Stomach smooth muscle (tissue), 2 donors: ENCODE results near the gene UBE2E1.

ENCODE experiments used
- H3K27ac ChIP-seq: one replicate; pipeline ENCODE4 v1.7.0; 2013; ENCODE audit warnings: mild to moderate bottlenecking, low read length, inconsistent platforms
- H3K27me3 ChIP-seq, 2 donors: one replicate each; pipeline ENCODE4 v1.7.0; 2013; ENCODE audit warnings: low read length in 2 of 2; ENCODE audit not compliant: insufficient read depth in 2 of 2, control insufficient read depth in 1 of 2
- H3K36me3 ChIP-seq, 2 donors: one replicate each; pipeline ENCODE4 v1.7.0; 2013; ENCODE audit warnings: low read length in 2 of 2; ENCODE audit not compliant: control insufficient read depth in 2 of 2, insufficient read depth in 2 of 2
- H3K4me1 ChIP-seq: one replicate; pipeline ENCODE4 v1.7.0; 2013; ENCODE audit warnings: low read length; ENCODE audit not compliant: control insufficient read depth, insufficient read depth
- H3K4me3 ChIP-seq, 2 donors: one replicate each; pipeline ENCODE4 v1.7.0; 2013; ENCODE audit warnings: low read length in 2 of 2
- H3K9ac ChIP-seq, 2 donors: one replicate each; pipeline ENCODE4 v1.7.0; 2013; ENCODE audit warnings: low read length in 2 of 2, mild to moderate bottlenecking in 1 of 2
- H3K9me3 ChIP-seq, 2 donors: one replicate each; pipeline ENCODE4 v1.7.0; 2013; ENCODE audit warnings: low read length in 2 of 2; ENCODE audit not compliant: control insufficient read depth in 2 of 2
- donor health status: healthy.
- donor health status: Pancreatic carcinoma.

UBE2E1 gene

GRCh38 chr3:23821858-23822257 lies 16.1 kb downstream of the UBE2E1 start:
- no peak overlapping the region for H3K27ac ChIP-seq
- H3K9me3 ChIP-seq: no peaks in the 10 kb centered on the region
- peaks cover 4% of the 10 kb centered on the region for H3K4me1 ChIP-seq

GRCh38 chr3:23822559-23822958 lies 16.8 kb downstream of the UBE2E1 start:
- H3K27ac ChIP-seq: no peak overlapping the region
- H3K27me3 ChIP-seq: no peaks in the 10 kb centered on the region
- no peak overlapping the region for H3K4me3 ChIP-seq
- no peaks in the 10 kb centered on the region for H3K36me3 ChIP-seq
- no peak overlapping the region for H3K9ac ChIP-seq
- no peaks in the 10 kb centered on the region for H3K9me3 ChIP-seq
- H3K4me1 ChIP-seq: peaks cover 4% of the 10 kb centered on the region

More at GRCh38 chr3:23821858-23822257, 16.1 kb downstream of the UBE2E1 start:
- no peaks in the 10 kb centered on the region for H3K36me3 ChIP-seq
- no peaks in the 10 kb centered on the region for H3K27me3 ChIP-seq
- H3K4me3 ChIP-seq: no peak overlapping the region
- H3K9ac ChIP-seq: no peak overlapping the region

GRCh38 chr3:23823620-23824019 lies 17.9 kb downstream of the UBE2E1 start:
- H3K36me3 ChIP-seq: no peaks in the 10 kb centered on the region
- H3K27me3 ChIP-seq: no peaks in the 10 kb centered on the region
- no peak overlapping the region for H3K9ac ChIP-seq
- no peak overlapping the region for H3K27ac ChIP-seq
- peaks cover 4% of the 10 kb centered on the region for H3K4me1 ChIP-seq
- peak overlapping the region in 1 of 2 donors; percentile 13 for H3K4me3 ChIP-seq
- no peaks in the 10 kb centered on the region for H3K9me3 ChIP-seq

- no peak overlapping the region for H3K9ac ChIP-seq
- H3K27me3 ChIP-seq: no peaks in the 10 kb centered on the region
- H3K27ac ChIP-seq: no peak overlapping the region
- H3K9me3 ChIP-seq: no peaks in the 10 kb centered on the region
- no peaks in the 10 kb centered on the region for H3K36me3 ChIP-seq
- H3K4me1 ChIP-seq: peaks cover 4% of the 10 kb centered on the region
- no peak overlapping the region for H3K4me3 ChIP-seq
Observed at GRCh38 chr3:23824699-23825444, 19.1 kb downstream of the UBE2E1 start.

GRCh38 chr3:23825802-23826201 lies 20.0 kb downstream of the UBE2E1 start:
- H3K9me3 ChIP-seq: no peaks in the 10 kb centered on the region
- H3K27me3 ChIP-seq: no peaks in the 10 kb centered on the region
- no peaks in the 10 kb centered on the region for H3K36me3 ChIP-seq
- peaks cover 4% of the 10 kb centered on the region for H3K4me1 ChIP-seq
- no peak overlapping the region for H3K4me3 ChIP-seq
- no peak overlapping the region for H3K27ac ChIP-seq
- H3K9ac ChIP-seq: no peak overlapping the region

- H3K36me3 ChIP-seq: no peaks in the 10 kb centered on the region
- H3K9me3 ChIP-seq: no peaks in the 10 kb centered on the region
- no peak overlapping the region for H3K9ac ChIP-seq
- no peak overlapping the region for H3K4me3 ChIP-seq
- no peak overlapping the region for H3K27ac ChIP-seq
- peaks cover 4% of the 10 kb centered on the region for H3K4me1 ChIP-seq
- H3K27me3 ChIP-seq: no peaks in the 10 kb centered on the region
Observed at GRCh38 chr3:23826382-23827064, 20.8 kb downstream of the UBE2E1 start.

- Histone ChIP-seq H3K9me3 (no peaks in the 10 kb centered on the region), H3K4me1 (peaks cover 4% of the 10 kb centered on the region), H3K27ac (no peak overlapping the region), H3K9ac (no peak overlapping the region), H3K27me3 (no peaks in the 10 kb centered on the region), H3K36me3 (no peaks in the 10 kb centered on the region), H3K4me3 (no peak overlapping the region)
Observed at GRCh38 chr3:23829242-23829934, 23.6 kb downstream of the UBE2E1 start.

GRCh38 chr3:23830869-23831484 lies 25.2 kb downstream of the UBE2E1 start:
- Histone ChIP-seq H3K27me3 (no peaks in the 10 kb centered on the region), H3K36me3 (no peaks in the 10 kb centered on the region), H3K9ac (no peak overlapping the region), H3K4me3 (no peak overlapping the region), H3K27ac (no peak overlapping the region), H3K9me3 (no peaks in the 10 kb centered on the region), H3K4me1 (peaks cover 4% of the 10 kb centered on the region)

- no peaks in the 10 kb centered on the region for H3K9me3 ChIP-seq
- H3K4me3 ChIP-seq: no peak overlapping the region
- no peak overlapping the region for H3K27ac ChIP-seq
- H3K4me1 ChIP-seq: no peaks in the 10 kb centered on the region
- H3K36me3 ChIP-seq: no peaks in the 10 kb centered on the region
- H3K27me3 ChIP-seq: no peaks in the 10 kb centered on the region
- H3K9ac ChIP-seq: no peak overlapping the region
Observed at GRCh38 chr3:23831517-23832394, 26.0 kb downstream of the UBE2E1 start.

GRCh38 chr3:23832523-23832922 lies 26.8 kb downstream of the UBE2E1 start:
- Histone ChIP-seq H3K27me3 (no peaks in the 10 kb centered on the region), H3K4me3 (no peak overlapping the region), H3K4me1 (peaks cover 5% of the 10 kb centered on the region), H3K9me3 (no peaks in the 10 kb centered on the region), H3K27ac (no peak overlapping the region), H3K36me3 (no peaks in the 10 kb centered on the region), H3K9ac (no peak overlapping the region)
